Glomerular visceral epithelial cell (primary cell): Measurements from ENCODE around the gene PXYLP1.
"Not testable (repeated sequence)": the region's sequence is repeated elsewhere in the genome, so short reads cannot be mapped to it uniquely, and the experiment has no call there.

Source experiments
- DNase-seq: peaks from one replicate; pipeline ENCODE4 v3.0.0-alpha.2; 2016; ENCODE audit errors: extremely low spot score

PXYLP1 gene

DNA sequence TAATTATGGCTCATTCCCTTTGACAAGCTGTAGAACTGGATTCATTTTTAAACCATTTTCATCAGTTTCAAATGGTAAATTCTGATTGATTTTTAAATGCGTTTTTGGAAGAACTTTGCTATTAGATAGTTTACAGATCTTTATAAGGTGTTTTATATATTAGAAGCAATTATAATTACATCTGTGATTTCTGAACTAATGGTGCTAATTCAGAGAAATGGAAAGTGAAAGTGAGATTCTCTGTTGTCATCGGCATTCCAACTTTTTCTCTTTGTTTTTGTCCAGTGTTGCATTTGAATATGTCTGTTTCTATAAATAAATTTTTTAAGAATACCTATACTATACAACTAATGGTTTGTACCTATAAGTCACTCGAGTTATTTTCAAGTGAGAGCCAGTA is 62.7 kb downstream of the PXYLP1 start:
- DNase-seq, result no peak

DNA sequence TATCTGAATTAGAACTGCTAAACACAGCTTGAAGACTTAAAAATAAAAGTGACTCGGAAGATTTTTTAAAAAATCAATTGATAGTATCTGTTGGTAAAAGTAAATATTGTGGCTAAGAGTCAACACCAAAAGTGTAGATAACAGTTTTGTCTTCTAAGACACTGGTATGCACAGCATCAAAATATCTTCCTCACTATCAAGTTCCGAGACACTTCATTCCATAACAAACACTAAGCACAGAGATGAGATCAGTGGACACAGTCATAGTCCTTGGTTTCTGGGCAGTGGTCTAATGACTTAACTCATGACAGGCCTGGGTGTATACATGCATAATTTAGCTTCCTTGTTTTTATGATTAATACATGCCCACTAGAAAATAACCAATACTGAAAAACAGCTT is 63.2 kb downstream of the PXYLP1 start:
- peak; percentile 36 for DNase-seq

DNA sequence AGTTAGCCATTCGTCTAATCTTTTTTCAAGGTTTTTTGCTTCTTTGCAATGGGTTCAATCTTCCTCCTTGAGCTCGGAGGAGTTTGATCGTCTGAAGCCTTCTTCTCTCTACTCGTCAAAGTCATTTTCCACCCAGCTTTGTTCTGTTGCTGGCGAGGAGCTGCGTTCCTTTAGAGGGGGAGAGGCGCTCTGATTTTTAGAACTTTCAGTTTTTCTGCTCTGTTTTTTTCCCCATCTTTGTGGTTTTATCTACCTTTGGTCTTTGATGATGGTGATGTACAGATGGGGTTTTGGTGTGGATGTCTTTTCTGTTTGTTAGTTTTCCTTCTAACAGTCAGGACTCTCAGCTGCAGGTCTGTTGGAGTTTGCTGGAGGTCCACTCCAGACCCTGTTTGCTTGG is 68.8 kb downstream of the PXYLP1 start:
- DNase-seq, result not testable (repeated sequence)

DNA sequence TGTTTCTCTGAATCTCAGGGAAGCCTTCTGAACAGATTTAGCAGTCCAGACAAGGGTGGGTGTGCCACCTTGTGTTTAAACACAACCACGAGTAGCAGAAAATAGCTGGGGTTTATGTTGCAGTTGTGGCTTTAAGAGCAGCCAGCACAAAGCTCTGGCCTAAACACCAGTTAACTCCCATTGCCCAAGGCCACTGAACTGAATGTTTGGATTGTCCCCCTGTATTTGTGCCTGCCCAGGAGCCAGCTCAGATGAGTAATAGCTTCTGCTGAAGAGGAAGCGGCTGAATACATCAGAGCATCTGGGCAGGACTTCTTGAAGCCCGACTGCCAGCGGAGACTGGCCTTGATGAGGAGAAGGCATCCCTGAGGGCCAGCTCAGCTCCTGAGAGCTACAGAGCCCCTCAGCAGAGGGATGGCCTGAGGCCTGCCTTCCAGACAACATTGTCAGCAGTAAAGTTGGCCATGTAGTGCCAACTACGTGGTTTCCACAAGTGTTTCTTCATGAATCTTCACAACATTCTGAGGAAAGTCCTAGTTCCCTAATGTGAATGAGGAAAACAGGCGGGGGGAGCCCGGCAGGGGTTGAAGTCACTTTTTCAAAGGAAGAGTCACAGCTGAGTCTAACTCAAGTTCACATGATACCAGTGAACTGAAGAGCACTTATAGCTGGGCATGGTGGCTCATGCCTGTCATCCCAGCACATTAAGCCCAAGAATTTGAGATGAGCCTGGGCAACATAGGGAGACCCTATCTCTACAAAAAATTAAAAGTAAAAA is 70.9 kb downstream of the PXYLP1 start:
- peak; percentile 20 for DNase-seq

DNA sequence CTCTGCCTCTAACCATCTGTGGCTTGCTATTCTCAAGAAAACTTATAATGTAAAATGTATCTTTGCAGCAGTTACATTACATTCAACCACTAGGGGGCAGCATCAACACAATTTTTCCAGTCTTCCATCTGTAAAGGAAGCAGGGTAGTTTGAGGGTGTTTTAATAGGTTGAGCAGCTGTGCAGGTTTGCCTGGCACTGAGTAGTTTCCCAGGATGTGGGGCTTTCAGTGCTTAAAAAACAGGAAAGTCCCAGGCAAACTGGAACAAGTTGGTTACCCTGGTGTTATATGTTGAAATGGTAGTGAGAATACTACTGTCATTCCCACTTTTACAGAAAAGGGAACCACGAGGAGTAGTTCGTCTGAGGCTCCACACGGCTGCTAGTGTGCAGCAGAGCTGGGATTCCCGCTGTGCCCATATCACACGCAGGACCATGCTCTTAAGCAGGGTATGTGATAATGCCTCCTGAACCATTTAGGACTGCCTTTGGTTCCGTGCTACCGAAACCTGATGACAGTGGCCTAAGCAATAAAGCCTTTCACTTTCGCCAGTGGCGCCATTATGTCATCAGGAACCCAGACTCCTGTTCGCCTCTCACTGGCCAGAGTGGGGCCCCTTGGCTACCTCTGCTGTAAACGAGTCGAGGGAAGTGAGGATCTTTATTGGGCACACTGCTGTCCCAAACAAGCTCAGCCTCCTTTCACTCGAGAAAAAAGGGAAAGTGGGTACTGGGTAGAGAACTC is 72.0 kb downstream of the PXYLP1 start:
- DNase-seq, result peak; percentile 82

DNA sequence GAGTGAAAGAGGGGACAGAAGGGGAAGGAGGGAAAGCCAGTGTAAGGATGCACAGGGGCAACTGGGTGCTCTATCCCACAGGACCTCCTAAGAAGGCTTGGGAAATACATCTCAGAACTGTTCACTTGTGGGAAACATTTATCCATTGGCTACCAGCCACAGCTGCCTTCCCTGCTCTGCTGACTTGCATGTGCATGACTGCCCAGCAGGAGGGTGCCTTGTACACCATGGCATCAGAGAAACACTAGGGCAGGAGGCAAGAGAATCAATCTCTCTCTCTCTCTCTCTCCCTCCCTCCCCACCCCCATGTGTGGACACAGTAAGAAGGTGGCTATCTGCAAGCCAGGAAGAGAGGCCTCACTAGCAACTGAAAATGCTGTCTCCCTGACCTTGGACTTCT is 73.8 kb downstream of the PXYLP1 start:
- DNase-seq, result peak; percentile 55

DNA sequence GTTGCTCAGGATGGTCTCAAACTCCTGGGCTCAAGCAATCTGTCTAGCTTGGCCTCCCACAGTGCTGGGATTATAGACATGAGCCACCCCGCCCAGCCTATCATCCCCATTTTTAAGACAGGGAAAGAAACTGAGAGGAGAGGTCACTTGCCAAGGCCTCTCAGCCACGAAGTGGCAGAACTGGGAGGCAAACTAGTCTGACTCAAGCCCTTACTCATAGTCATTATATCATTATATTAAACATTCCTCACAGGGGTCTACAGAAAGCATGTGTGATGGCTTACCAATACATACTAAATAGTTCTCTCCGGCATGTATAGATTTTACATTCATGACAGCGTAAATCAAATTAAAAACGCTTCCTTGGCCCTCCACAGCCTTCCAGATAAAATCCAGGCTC is 74.7 kb downstream of the PXYLP1 start:
- no peak for DNase-seq

DNA sequence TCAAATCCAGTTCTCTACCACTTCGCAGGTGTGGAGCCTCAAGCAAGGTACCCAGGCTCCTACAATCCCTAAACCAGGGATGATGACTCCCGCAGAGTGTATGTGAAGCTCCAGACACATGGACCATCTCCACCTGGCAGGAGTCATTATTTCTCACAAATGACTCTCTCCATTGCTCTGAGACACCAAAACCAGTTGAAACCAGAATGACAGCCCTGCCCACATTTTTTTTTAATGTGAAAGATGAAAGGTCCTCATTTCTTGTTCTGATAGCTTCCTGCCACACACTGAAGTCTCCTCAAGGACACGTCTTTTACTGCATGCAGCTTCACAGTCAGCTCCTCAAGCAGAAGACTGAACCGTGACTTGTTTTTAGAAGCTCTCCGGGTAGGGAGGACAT is 75.3 kb downstream of the PXYLP1 start:
- DNase-seq, result no peak

DNA sequence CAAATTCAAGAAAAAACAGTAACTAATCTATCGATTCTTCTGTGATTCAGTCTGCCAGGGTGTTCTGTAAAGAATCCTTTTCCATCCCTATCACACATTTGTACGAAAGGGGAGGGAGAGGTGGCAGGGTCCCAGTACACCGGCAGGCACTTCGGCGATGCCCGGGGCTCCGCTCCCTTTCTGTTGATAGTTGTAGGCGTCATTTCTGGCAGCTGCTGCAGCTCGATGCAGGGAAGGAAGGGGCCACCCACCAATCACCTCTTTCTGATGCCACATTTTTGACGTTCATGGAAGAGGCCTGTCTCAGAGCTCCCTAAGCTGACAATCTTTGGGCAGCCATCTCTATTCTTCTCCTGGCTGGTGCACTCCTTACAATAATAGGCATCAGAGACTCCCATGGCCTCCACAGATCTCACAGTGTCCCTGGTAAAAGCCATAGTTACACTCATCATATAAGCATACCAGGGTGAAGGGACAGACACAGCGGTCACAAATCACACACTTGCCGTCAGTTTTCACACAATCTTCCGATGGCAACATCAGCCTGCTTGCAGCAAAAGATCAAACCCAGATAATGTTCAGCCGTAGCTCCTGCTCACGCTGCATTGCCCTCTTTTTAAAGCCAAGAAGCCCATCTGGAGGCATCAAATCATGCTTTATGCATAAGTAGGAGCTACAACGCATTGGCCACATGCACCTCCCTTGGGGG is 75.9 kb downstream of the PXYLP1 start:
- no peak for DNase-seq

DNA sequence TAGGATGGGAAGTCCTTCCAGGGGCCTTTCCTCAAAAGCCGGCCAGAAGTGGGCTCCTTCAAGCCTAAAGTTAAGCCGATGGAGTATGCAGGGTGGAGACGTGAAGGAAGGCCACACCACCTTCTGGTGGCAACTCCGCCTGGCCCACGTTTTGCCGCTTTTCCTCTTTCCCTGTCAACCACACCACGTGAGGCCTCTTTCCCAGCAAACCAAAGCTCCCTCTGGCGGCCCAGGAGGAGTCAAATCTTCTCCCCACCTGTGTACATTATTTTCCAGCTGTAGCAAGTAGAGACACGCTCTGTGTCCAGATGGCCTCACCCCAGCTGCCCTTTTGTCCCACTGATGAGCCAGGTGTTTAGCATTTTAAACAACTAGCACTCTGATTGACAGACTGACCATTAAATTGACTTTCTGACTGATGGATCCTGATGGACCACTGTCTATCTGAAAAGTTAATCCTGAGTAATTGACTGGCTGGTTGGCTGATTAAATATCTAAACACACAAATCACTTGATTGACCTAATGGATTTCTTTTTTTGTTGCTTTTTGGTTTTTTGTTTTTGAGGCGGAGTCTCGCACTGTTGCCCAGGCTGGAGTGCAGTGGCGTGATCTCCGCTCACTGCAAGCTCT is 77.1 kb downstream of the PXYLP1 start:
- peak; percentile 64 for DNase-seq

DNA sequence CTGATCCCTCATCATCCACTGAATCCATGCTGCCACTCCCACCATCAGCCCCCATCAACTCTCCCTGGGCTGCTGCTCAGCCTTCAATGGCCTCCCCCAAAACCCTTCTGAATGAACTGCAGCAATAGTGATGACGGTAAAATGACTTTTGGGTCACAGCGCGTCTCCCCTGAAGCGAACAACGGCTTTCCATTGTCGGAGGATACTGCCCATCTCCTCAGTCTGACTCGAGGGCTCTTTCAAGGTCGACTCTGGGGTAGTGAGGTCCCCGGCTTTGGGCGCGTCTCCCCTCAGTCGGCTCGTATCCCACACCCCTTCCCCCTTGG is 79.5 kb downstream of the PXYLP1 start:
- DNase-seq, result no peak

DNA sequence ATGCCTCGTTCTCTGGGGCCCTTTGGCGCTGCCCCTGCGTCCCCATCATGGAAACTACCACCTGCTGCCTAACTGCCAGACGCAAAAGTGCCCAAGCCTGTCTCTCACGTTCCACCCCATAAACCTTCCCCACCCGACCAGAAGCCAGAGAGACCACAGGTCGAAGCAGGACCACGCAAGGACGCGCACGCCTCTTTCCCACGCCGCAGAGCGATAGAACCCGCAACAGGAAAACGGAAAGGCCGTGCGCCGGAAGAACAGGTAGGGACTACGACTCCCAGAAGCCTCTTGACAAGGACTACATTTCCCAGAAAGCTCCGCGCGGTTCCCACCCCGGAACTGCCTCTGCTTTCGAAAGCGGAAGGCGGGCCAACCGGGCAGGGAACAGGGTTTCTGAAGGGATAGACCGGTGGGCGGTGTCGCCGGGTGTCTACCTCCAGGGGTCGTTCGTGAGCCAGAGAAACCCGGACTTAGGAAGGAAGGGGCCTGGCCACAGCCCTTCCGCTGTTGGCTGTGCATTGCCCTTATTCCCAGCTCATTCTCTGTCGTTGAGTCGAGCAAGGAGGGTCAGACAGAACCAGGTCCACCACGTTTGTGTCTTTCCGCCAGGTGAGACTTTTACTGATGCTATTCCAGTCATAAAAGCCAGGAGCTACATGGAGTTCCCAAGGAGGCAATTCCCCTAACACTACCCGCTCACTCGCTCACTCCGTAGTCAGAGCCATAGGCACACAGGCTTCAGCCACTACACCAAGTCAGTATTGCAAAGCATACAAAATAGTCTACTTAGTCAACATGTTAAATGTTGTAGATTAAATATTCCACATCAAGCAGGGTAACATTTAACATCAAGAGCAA is 80.1 kb downstream of the PXYLP1 start:
- peak; percentile 98 for DNase-seq

DNA sequence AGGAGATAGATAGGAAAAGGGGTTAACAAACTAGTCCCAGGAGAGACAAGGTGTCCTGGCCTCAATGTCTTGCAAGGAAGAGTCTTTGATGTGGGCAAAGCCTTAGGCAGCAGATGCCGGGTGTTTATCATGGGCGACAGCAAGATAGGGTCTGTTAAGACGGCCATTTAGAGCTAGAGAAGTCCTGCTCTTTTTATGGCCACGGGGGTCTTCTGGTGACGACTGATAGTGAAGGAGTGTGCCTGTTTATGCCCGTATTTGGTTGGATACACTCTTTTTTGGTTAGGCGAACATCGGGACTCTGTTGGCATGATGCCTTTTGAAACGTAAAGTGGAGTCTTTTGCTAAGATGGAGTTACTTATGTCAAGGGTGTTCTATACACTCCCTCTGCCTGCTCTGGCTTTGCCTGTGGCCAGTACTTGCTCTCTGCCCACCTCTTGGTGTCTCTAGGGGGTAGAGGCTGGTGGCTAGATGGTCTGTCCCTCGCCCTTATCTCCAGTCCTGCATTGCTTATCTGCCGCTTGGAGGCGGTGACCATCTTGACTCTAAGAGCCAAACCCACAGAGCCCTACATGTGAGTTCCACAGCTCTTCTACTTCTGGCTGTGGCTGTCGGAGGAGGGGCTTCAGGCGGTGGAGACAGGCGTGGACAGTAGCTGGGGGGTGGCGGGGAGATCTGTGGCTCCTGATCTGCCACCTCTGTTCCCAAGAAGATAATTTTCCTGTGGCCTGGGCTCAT is 80.9 kb downstream of the PXYLP1 start:
- DNase-seq, result no peak

DNA sequence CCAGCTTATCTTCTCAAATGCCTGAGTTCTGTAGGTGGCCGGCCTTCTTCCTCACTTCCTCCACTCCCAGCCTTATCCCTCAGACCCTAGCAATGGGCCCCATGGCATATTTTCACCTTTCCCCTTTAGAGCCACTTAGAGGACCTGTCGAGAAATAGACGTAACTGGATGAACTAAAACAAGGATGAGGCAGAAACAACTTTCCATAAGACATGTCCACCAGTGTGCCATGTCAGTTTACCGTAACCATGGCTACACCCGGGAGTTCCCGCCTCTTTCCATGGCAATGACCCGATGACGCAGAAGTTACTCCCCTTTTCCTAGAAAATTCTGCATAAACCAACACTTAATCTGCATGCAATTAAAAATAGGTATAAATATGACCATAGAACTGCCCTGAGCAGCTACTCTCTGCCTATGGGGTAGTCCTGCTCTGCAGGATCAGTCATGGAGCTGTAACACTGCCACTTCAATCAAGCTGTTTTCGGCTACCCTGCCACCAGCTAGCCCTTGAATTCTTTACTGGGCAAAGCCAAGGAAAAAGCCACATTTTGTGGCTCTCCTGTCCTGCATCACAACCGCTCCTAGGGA is 81.6 kb downstream of the PXYLP1 start:
- no peak for DNase-seq

DNA sequence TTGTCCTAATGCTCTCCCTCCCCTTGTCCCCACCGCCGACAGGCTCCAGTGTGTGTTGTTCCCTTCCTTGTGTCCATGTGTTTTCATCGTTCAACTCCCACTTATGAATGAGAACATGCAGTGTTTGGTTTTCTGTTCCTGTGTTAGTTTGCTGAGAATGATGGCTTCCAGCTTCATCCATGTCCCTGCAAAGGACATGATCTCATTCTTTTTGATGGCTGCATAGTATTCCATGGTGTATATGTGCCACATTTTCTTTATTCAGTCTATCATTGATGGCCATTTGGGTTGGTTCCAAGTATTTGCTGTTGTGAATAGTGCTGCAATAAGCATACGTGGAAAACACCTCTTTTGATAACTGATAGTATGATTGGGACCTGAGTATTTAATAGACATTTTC is 82.8 kb downstream of the PXYLP1 start:
- not testable (repeated sequence) for DNase-seq

DNA sequence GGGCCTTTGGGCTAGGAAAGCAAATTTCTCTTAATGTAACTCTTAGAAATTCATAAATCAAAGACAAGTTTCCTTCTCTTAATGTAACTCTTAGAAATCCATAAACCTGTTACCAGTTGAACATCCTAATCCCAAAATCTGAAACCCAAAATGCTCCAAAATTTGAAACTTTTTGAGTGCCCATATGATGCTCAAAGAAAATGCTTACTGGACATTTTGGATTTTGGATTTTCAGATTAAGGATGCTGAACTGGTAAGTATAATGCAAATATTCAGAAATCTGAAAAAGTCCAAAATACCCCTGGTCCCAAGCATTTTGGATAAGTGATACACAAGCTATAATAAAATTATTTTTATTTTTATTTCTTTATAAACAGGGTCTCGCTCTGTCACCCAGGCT is 85.2 kb downstream of the PXYLP1 start:
- no peak for DNase-seq

DNA sequence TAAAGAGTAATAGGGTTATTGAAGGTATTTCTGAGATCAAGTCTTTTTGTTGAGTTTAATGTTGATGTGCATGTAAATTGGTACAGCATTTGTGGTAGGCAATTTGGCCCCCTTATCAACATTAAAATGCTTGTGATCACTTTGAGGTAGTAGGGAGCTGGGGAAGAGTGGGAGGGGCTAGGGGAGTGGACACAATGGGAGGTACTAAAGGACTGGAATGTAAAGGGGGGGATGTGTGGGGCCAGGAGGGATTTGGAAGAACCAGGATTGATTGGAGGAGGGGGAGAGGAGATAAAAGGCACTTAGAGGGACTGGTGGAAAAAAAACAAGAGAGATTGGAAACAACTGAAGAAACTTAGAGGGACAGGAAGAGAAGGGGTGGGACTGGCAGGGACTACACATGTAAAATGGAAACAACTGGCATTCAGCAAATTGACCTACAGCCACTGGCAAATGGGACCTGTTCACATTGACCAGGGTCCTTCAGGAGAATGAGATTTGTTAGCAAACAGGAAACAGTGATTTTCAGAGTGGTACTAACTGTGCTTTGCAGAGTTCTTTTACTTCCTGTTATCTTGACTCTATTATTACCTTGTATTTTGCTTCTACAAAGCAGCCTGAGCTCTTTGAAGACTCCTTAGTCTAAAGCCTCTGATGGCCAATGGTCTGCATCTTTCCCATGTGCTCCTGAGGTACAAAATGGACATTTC is 88.9 kb downstream of the PXYLP1 start:
- no peak for DNase-seq

DNA sequence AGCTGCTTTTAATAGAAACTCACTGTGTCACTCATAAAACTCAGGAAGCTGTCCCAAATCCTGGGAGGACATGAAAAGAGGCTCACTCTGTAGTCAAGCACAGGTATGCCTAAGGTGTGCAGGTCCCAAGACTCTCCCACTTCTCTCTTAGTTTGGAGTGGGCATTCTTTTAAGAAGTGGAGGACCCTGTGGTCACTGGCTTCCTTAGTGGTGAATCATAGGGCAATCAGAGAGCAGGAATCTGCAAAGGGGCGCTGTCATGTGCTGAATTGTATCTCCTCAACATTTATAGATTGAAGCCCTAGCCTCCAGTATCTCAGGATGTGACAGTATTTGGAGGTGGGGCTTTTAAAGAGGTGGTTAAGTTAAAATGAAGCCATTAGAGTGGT is 89.5 kb downstream of the PXYLP1 start:
- DNase-seq, result no peak

DNA sequence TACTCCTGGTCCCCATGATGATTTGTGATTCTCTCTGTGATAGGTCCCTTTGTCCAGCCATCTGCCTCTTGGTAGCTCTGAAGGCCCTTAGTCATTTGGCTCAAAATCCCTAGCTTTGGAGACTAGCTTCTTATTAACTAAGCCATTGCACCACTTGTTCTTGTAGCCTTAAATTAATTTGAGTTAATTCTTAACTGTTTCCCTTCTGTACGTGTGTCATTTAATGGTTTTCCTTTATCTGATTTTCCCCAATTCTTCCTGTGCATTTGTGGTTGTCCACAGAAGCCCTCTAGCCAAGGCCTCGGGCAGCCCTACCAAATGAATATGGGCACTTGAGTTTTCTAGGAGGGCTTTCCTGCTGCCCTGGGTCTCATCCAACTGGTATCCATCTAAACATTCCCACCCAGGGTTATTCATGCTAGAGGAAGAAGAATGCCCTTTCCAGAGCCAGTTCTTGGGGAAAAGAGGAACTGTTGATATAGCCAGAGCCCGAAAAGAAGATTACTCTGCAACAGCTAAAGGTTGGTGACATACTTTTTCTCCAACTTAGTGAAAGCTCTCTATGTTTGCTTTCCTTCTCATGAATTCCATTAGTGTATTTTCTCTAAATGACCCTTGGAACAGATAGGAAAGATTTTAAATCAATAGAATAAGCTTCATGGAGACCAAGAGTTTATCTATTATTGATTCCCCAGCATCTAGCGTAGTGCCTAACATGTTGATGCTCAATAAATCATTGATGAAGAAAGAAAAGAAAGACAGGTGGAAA is 92.5 kb downstream of the PXYLP1 start:
- peak; percentile 78 for DNase-seq
